ENCODE measurements around the gene KEL. TPM values are rescaled to one million over a fixed set of nuclear protein-coding genes. Genes with fewer than 3 reads are reported as not detected.

Gene KEL
- total RNA-seq, 2 donors from 2014 or later = not detected

GRCh38 chr7:142910481-142910880 is 51.7 kb downstream of the KEL start:
- no peak overlapping the region for H3K27ac Mint-ChIP-seq
- H3K4me1 Mint-ChIP-seq (ENCODE audit: low read depth in 2 of 2) = no peaks in the 10 kb centered on the region
- H3K27me3 Mint-ChIP-seq = peaks cover 35 to 52% of the 10 kb centered on the region in 2 donors

GRCh38 chr7:142910031-142910433 is 52.1 kb downstream of the KEL start:
- no peaks in the 10 kb centered on the region for H3K36me3 Mint-ChIP-seq
- DNase-seq (ENCODE audit: low spot score) (no peak), ATAC-seq (no peak)
- H3K27me3 Mint-ChIP-seq = peaks cover 35 to 52% of the 10 kb centered on the region in 2 donors
- no peaks in the 10 kb centered on the region for H3K9me3 Mint-ChIP-seq
- H3K4me3 Mint-ChIP-seq = no peak overlapping the region
- H3K4me1 Mint-ChIP-seq (ENCODE audit: low read depth in 2 of 2) = no peaks in the 10 kb centered on the region
- H3K27ac Mint-ChIP-seq = no peak overlapping the region

More at GRCh38 chr7:142910481-142910880, 51.7 kb downstream of the KEL start:
- H3K9me3 Mint-ChIP-seq = no peaks in the 10 kb centered on the region
- no peak overlapping the region for H3K4me3 Mint-ChIP-seq
- DNase-seq (ENCODE audit: low spot score) = no peak
- no peaks in the 10 kb centered on the region for H3K36me3 Mint-ChIP-seq
- no peak for ATAC-seq

GRCh38 chr7:142908921-142909890 is 53.0 kb downstream of the KEL start:
- ATAC-seq = peak; percentile 49 to 62
- H3K27ac Mint-ChIP-seq = no peak overlapping the region
- H3K36me3 Mint-ChIP-seq = no peaks in the 10 kb centered on the region
- peaks cover 33 to 48% of the 10 kb centered on the region in 2 donors for H3K27me3 Mint-ChIP-seq
- H3K9me3 Mint-ChIP-seq = no peaks in the 10 kb centered on the region
- no peak for DNase-seq (ENCODE audit: low spot score)
- H3K4me1 Mint-ChIP-seq (ENCODE audit: low read depth in 2 of 2) = no peaks in the 10 kb centered on the region
- H3K4me3 Mint-ChIP-seq = no peak overlapping the region

- Mint-ChIP-seq H3K36me3 (no peaks in the 10 kb centered on the region), H3K4me3 (no peak overlapping the region), H3K9me3 (no peaks in the 10 kb centered on the region), H3K27me3 (peaks cover 29 to 41% of the 10 kb centered on the region in 2 donors), H3K4me1 (ENCODE audit: low read depth in 2 of 2) (no peaks in the 10 kb centered on the region), H3K27ac (no peak overlapping the region)
- no peak for ATAC-seq
- no peak for DNase-seq (ENCODE audit: low spot score)
These were observed 53.9 kb downstream of the KEL start for GRCh38 chr7:142908290-142908689.

GRCh38 chr7:142906643-142907042 is 55.5 kb downstream of the KEL start:
- no peaks in the 10 kb centered on the region for H3K4me1 Mint-ChIP-seq (ENCODE audit: low read depth in 2 of 2)
- DNase-seq (ENCODE audit: low spot score) (no peak), ATAC-seq (no peak)
- H3K27ac Mint-ChIP-seq = no peak overlapping the region
- H3K27me3 Mint-ChIP-seq = peaks cover 34 to 47% of the 10 kb centered on the region in 2 donors
- no peaks in the 10 kb centered on the region for H3K36me3 Mint-ChIP-seq
- H3K4me3 Mint-ChIP-seq = no peak overlapping the region
- no peaks in the 10 kb centered on the region for H3K9me3 Mint-ChIP-seq

- ATAC-seq (no peak), DNase-seq (ENCODE audit: low spot score) (no peak)
- H3K36me3 Mint-ChIP-seq = no peaks in the 10 kb centered on the region
- no peaks in the 10 kb centered on the region for H3K9me3 Mint-ChIP-seq
- H3K27ac Mint-ChIP-seq = no peak overlapping the region
- H3K27me3 Mint-ChIP-seq = peaks cover 29 to 42% of the 10 kb centered on the region in 2 donors
- H3K4me3 Mint-ChIP-seq = no peak overlapping the region
- no peaks in the 10 kb centered on the region for H3K4me1 Mint-ChIP-seq (ENCODE audit: low read depth in 2 of 2)
These were observed 56.4 kb downstream of the KEL start for GRCh38 chr7:142905759-142906158.

- DNase-seq (ENCODE audit: low spot score) (no peak), ATAC-seq (no peak)
- H3K4me3 Mint-ChIP-seq = no peak overlapping the region
- no peak overlapping the region for H3K27ac Mint-ChIP-seq
- H3K9me3 Mint-ChIP-seq = no peaks in the 10 kb centered on the region
- H3K36me3 Mint-ChIP-seq = no peaks in the 10 kb centered on the region
- H3K27me3 Mint-ChIP-seq = peaks cover 31 to 47% of the 10 kb centered on the region in 2 donors
- H3K4me1 Mint-ChIP-seq (ENCODE audit: low read depth in 2 of 2) = no peaks in the 10 kb centered on the region
These were observed 58.0 kb downstream of the KEL start for GRCh38 chr7:142904128-142904527.

GRCh38 chr7:142901426-142902259 is 60.5 kb downstream of the KEL start:
- H3K4me3 Mint-ChIP-seq = no peak overlapping the region
- H3K9me3 Mint-ChIP-seq = no peaks in the 10 kb centered on the region
- H3K27ac Mint-ChIP-seq = no peak overlapping the region
- H3K36me3 Mint-ChIP-seq = no peaks in the 10 kb centered on the region
- ATAC-seq (no peak), DNase-seq (ENCODE audit: low spot score) (no peak)
- H3K27me3 Mint-ChIP-seq = peaks cover 29 to 46% of the 10 kb centered on the region in 2 donors
- H3K4me1 Mint-ChIP-seq (ENCODE audit: low read depth in 2 of 2) = no peaks in the 10 kb centered on the region

GRCh38 chr7:142899661-142900060 is 62.5 kb downstream of the KEL start:
- DNase-seq (ENCODE audit: low spot score) (no peak), ATAC-seq (no peak)
- no peaks in the 10 kb centered on the region for H3K4me1 Mint-ChIP-seq (ENCODE audit: low read depth in 2 of 2)
- H3K9me3 Mint-ChIP-seq = no peaks in the 10 kb centered on the region
- no peak overlapping the region for H3K4me3 Mint-ChIP-seq
- H3K27me3 Mint-ChIP-seq = peaks cover 28 to 46% of the 10 kb centered on the region in 2 donors
- H3K27ac Mint-ChIP-seq = no peak overlapping the region
- H3K36me3 Mint-ChIP-seq = no peaks in the 10 kb centered on the region

GRCh38 chr7:142898377-142899170 is 63.6 kb downstream of the KEL start:
- Mint-ChIP-seq H3K27ac (no peak overlapping the region), H3K36me3 (no peaks in the 10 kb centered on the region), H3K9me3 (no peaks in the 10 kb centered on the region), H3K4me1 (ENCODE audit: low read depth in 2 of 2) (no peaks in the 10 kb centered on the region), H3K27me3 (peaks cover 28 to 46% of the 10 kb centered on the region in 2 donors), H3K4me3 (no peak overlapping the region)
- ATAC-seq (no peak), DNase-seq (ENCODE audit: low spot score) (no peak)

GRCh38 chr7:142897691-142898090 is 64.5 kb downstream of the KEL start:
- H3K27me3 Mint-ChIP-seq = peaks cover 25 to 40% of the 10 kb centered on the region in 2 donors
- H3K9me3 Mint-ChIP-seq = no peaks in the 10 kb centered on the region
- no peak overlapping the region for H3K27ac Mint-ChIP-seq
- no peaks in the 10 kb centered on the region for H3K36me3 Mint-ChIP-seq
- no peak overlapping the region for H3K4me3 Mint-ChIP-seq
- no peaks in the 10 kb centered on the region for H3K4me1 Mint-ChIP-seq (ENCODE audit: low read depth in 2 of 2)
- no peak for DNase-seq (ENCODE audit: low spot score)
- no peak for ATAC-seq

- peaks cover 19 to 32% of the 10 kb centered on the region in 2 donors for H3K27me3 Mint-ChIP-seq
- H3K9me3 Mint-ChIP-seq = no peaks in the 10 kb centered on the region
- no peaks in the 10 kb centered on the region for H3K36me3 Mint-ChIP-seq
- no peak overlapping the region for H3K27ac Mint-ChIP-seq
- no peak overlapping the region for H3K4me3 Mint-ChIP-seq
- DNase-seq (ENCODE audit: low spot score) = no peak
- ATAC-seq = no peak
- H3K4me1 Mint-ChIP-seq (ENCODE audit: low read depth in 2 of 2) = no peaks in the 10 kb centered on the region
These were observed 65.3 kb downstream of the KEL start for GRCh38 chr7:142896741-142897379.

- no peak for ATAC-seq
- H3K9me3 Mint-ChIP-seq = no peaks in the 10 kb centered on the region
These were observed 66.0 kb downstream of the KEL start for GRCh38 chr7:142896151-142896550.

More at GRCh38 chr7:142896151-142896550, 66.0 kb downstream of the KEL start:
- Mint-ChIP-seq H3K4me1 (ENCODE audit: low read depth in 2 of 2) (no peaks in the 10 kb centered on the region), H3K27me3 (peaks cover 19 to 25% of the 10 kb centered on the region in 2 donors), H3K36me3 (no peaks in the 10 kb centered on the region), H3K27ac (no peak overlapping the region), H3K4me3 (no peak overlapping the region)
- DNase-seq (ENCODE audit: low spot score) = no peak
